Embryonic facial prominence (tissue), 1 donor: Measurements from ENCODE around the gene TGM5.
"Not testable (repeated sequence)": the region's sequence is repeated elsewhere in the genome, so short reads cannot be mapped to it uniquely, and the experiment has no call there.

ENCODE experiments used
- DNase-seq: peaks from one replicate; pipeline ENCODE4 v3.0.0-alpha.2; 2016; ENCODE audit errors: extremely low spot score

Gene TGM5

GRCh38 chr15:43266834-43267233 is at the start of gene TGM5:
TSS of gene TGM5 (minus strand) at chr15:43266928. CDS start at chr15:43266849, 79 bp downstream.
- no peak for DNase-seq

GRCh38 chr15:43314171-43314570 is 47.4 kb upstream of the TGM5 start:
- DNase-seq, result no peak

- no peak for DNase-seq
Observed at GRCh38 chr15:43312378-43312777, 45.6 kb upstream of the TGM5 start.

GRCh38 chr15:43302205-43302817 is 35.6 kb upstream of the TGM5 start, which contains the start of gene TGM7:
TSS of gene TGM7 (minus strand) at chr15:43302255.
- DNase-seq, result no peak

- DNase-seq, result no peak
Observed at GRCh38 chr15:43299884-43300283, 33.2 kb upstream of the TGM5 start.

- DNase-seq, result no peak
Observed at GRCh38 chr15:43299411-43299810, 32.7 kb upstream of the TGM5 start.

GRCh38 chr15:43294091-43294706 is 27.5 kb upstream of the TGM5 start:
- DNase-seq, result no peak

GRCh38 chr15:43293432-43293831 is 26.7 kb upstream of the TGM5 start:
- no peak for DNase-seq

- no peak for DNase-seq
Observed at GRCh38 chr15:43292375-43293078, 25.8 kb upstream of the TGM5 start.

GRCh38 chr15:43289656-43290055 is 22.9 kb upstream of the TGM5 start:
- DNase-seq, result not testable (repeated sequence)

GRCh38 chr15:43287254-43287653 is 20.5 kb upstream of the TGM5 start:
- no peak for DNase-seq

GRCh38 chr15:43286074-43286473 is 19.3 kb upstream of the TGM5 start:
- DNase-seq, result no peak

GRCh38 chr15:43285609-43286037 is 18.9 kb upstream of the TGM5 start:
- no peak for DNase-seq

- DNase-seq, result no peak
Observed at GRCh38 chr15:43283526-43283925, 16.8 kb upstream of the TGM5 start.

GRCh38 chr15:43281926-43282602 is 15.3 kb upstream of the TGM5 start:
- no peak for DNase-seq

- DNase-seq, result no peak
Observed at GRCh38 chr15:43280996-43281395, 14.3 kb upstream of the TGM5 start.

GRCh38 chr15:43279496-43279895 is 12.8 kb upstream of the TGM5 start:
- no peak for DNase-seq

- no peak for DNase-seq
Observed at GRCh38 chr15:43278869-43279268, 12.1 kb upstream of the TGM5 start.

- DNase-seq, result no peak
Observed at GRCh38 chr15:43277901-43278300, 11.2 kb upstream of the TGM5 start.

GRCh38 chr15:43277231-43277823 is 10.6 kb upstream of the TGM5 start:
- DNase-seq, result no peak

- DNase-seq, result no peak
Observed at GRCh38 chr15:43276563-43277200, 10.0 kb upstream of the TGM5 start.
